Lung (tissue), 12 donors: Measurements from ENCODE around the gene CNPY4. TPM values are rescaled to one million over a fixed set of nuclear protein-coding genes. Genes with fewer than 3 reads are reported as not detected.
A peak's percentile ranks its signal among the peaks of the same experiment; 100 is the strongest.

Experiments used
- ATAC-seq: fragments of 200-7000 bp; cut with Tn5 transposase; one replicate; pipeline ENCODE4 v1.9.1; 2020; ENCODE audit warnings: moderate number of reproducible peaks; ENCODE audit not compliant: insufficient read depth, low FRiP score
- DNase-seq, 3 donors: peaks; one replicate each; pipeline ENCODE4 v3.0.0-alpha.2; 2013 to 2017
- H3K27ac ChIP-seq, 2 donors: one replicate each; pipeline ENCODE4 v1.5.1; 2013; ENCODE audit warnings: mild to moderate bottlenecking in 2 of 2, moderate library complexity in 2 of 2, control low read depth in 1 of 2, inconsistent platforms in 1 of 2, low read depth in 1 of 2, low read length in 1 of 2
- H3K27me3 ChIP-seq, 3 donors: one replicate each; pipeline ENCODE4 v1.5.1; 2013; ENCODE audit warnings: low read length in 2 of 3; ENCODE audit not compliant: control insufficient read depth in 3 of 3, insufficient read depth in 3 of 3
- H3K36me3 ChIP-seq, 4 donors: one replicate each; pipeline ENCODE4 v1.5.1; 2013; ENCODE audit warnings: low read length in 4 of 4, mild to moderate bottlenecking in 1 of 4, moderate library complexity in 1 of 4; ENCODE audit not compliant: control insufficient read depth in 4 of 4, insufficient read depth in 4 of 4
- H3K4me1 ChIP-seq, 5 donors: one replicate each; pipeline ENCODE4 v1.5.1; 2013; ENCODE audit warnings: low read length in 5 of 5, mild to moderate bottlenecking in 2 of 5, moderate library complexity in 1 of 5; ENCODE audit not compliant: control insufficient read depth in 5 of 5, insufficient read depth in 5 of 5
- H3K4me3 ChIP-seq: one replicate; pipeline ENCODE4 v1.5.1; 2013; ENCODE audit warnings: mild to moderate bottlenecking, control low read depth, moderate library complexity
- H3K9ac ChIP-seq, 2 donors: one replicate each; pipeline ENCODE4 v1.5.1; 2013; ENCODE audit warnings: low read length in 2 of 2, control low read depth in 1 of 2; ENCODE audit not compliant: insufficient read depth in 1 of 2
- H3K9me3 ChIP-seq, 4 donors: one replicate each; pipeline ENCODE4 v1.5.1; 2013; ENCODE audit warnings: low read length in 3 of 4, mild to moderate bottlenecking in 1 of 4, moderate library complexity in 1 of 4; ENCODE audit not compliant: control insufficient read depth in 4 of 4, insufficient read depth in 3 of 4
- CTCF ChIP-seq: IDR thresholded peaks from 2 replicates; pipeline ENCODE4 v1.5.1; 2012; ENCODE audit warnings: mild to moderate bottlenecking; ENCODE audit errors: control extremely low read depth, extremely low read depth
- WGBS, 2 donors: extraction: QIAGEN DNeasy Blood & Tissue Kit; methylation state at CpG; one replicate each; pipeline ENCODE4 v1.1.7; 2013; 5-methylcytosine and 5-hydroxymethylcytosine counted together
- polyA plus RNA-seq, 2 donors: library from polyadenylated mRNA; stranded (reverse); fragments of 200-250 nt; gene quantifications; one replicate each; pipeline ENCODE4 v1.2.1, GENCODE V29; 2013
- total RNA-seq, 2 donors: library from RNA; depleted of rRNA in 1 of 2; stranded (reverse); fragments of >200 nt in 1 of 2; gene quantifications; one replicate each; pipeline ENCODE4 v1.2.1, GENCODE V29; 2014 to 2021
- donor health status: control.
- donor health status: control.
- donor health status: Bipolar disorder and iron deficiency.
- donor health status: healthy.
- donor health status: DM: yes; HTN: yes; CAD: no.

Gene CNPY4
- total and polyA plus RNA-seq, 4 donors: 9.8 to 18.6 (median 11.2) TPM

DNA sequence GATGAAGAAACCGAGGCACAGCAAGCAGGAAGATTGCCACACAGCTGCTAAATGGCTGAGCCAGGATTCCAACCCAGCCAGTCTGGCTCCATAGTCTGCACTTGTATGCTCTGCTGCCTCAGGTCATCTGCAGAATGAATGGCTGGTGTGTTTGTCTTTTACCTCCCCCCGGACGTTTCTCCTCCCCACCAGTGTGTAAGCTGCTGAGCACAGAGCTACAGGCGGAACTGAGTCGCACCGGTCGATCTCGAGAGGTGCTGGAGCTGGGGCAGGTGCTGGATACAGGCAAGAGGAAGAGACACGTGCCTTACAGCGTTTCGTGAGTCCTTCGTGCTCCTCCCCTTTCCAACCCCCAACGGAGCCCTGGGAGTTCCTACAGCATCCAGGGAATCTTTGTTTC is 2.6 kb downstream of the CNPY4 start:
- no peaks in the 10 kb centered on the region for H3K9me3 ChIP-seq
- no peak overlapping the region for H3K27ac ChIP-seq
- TF ChIP-seq CTCF: no peak
- DNase-seq: peak in 2 of 3 donors; percentile 25 to 45
- 75 to 83% methylated on average over 13 of the region's 13 CpGs for WGBS, 2 donors
- H3K36me3 ChIP-seq: peaks cover 0 to 11% (median 1%) of the 10 kb centered on the region in 4 donors
- peaks cover 0 to 19% (median 12%) of the 10 kb centered on the region in 5 donors for H3K4me1 ChIP-seq
- no peak for ATAC-seq
- no peaks in the 10 kb centered on the region for H3K27me3 ChIP-seq
- no peak overlapping the region for H3K4me3 ChIP-seq
- H3K9ac ChIP-seq: no peak overlapping the region

DNA sequence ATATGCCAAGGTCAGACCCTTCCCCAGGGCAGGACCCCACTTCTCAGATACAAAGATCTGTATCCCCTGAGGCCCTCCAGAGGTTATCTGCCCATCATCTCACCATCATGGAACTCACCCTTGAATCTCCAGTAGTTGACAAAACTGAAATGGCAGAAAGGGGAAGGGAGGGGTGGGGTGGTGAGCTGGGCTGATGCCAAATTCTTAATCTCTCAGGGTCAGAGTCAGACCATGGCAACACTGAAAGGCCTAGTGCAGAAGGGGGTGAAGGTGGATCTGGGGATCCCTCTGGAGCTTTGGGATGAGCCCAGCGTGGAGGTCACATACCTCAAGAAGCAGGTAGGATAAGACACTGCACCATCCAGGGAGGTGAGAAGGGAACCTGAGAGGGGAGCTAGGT is 3.1 kb downstream of the CNPY4 start:
- 98 to 100% methylated on average over 1 of the region's 1 CpG for WGBS, 2 donors
- no peak for TF ChIP-seq CTCF
- no peak overlapping the region for H3K9ac ChIP-seq

GRCh38 chr7:100124301-100125230 is 5.1 kb downstream of the CNPY4 start:
- Histone ChIP-seq H3K9me3 (no peaks in the 10 kb centered on the region), H3K9ac (no peak overlapping the region), H3K27ac (peak overlapping the region in 1 of 2 donors; percentile 5), H3K36me3 (peaks cover 0 to 11% (median 1%) of the 10 kb centered on the region in 4 donors), H3K27me3 (no peaks in the 10 kb centered on the region), H3K4me3 (no peak overlapping the region), H3K4me1 (peaks cover 0 to 23% (median 12%) of the 10 kb centered on the region in 5 donors)
- no peak for ATAC-seq
- no peak for TF ChIP-seq CTCF
- WGBS, 2 donors: 58 to 67% methylated on average over 4 of the region's 4 CpGs
- DNase-seq: no peak

More for the DNA sequence above, 3.1 kb downstream of the CNPY4 start:
- Histone ChIP-seq H3K9me3 (no peaks in the 10 kb centered on the region), H3K4me3 (no peak overlapping the region), H3K36me3 (peaks cover 0 to 11% (median 1%) of the 10 kb centered on the region in 4 donors), H3K27ac (no peak overlapping the region), H3K4me1 (peaks cover 0 to 19% (median 12%) of the 10 kb centered on the region in 5 donors), H3K27me3 (no peaks in the 10 kb centered on the region)
- ATAC-seq: no peak
- DNase-seq: no peak
